SU-DHL-6 (cell line): ENCODE measurements around the gene STK39.

ENCODE experiments used
- H2AFZ ChIP-seq: fragments of 200-600 bp; sonication (generic); 2 replicates; pipeline ENCODE4 v1.6.1; 2014; ENCODE audit warnings: low read depth, mild to moderate bottlenecking, moderate library complexity, mixed read lengths, antibody characterized with exemption, low read length; ENCODE audit not compliant: severe bottlenecking
- H3F3A ChIP-seq: fragments of 200-600 bp; shearing (Covaris generic); 2 replicates; pipeline ENCODE4 v1.6.0; 2016; ENCODE audit warnings: antibody characterized with exemption, mild to moderate bottlenecking; ENCODE audit not compliant: insufficient read depth
- H3K27ac ChIP-seq: fragments of 200-600 bp; sonication (generic); 2 replicates; pipeline ENCODE4 v1.5.1; 2016; ENCODE audit warnings: low read depth, mild to moderate bottlenecking, low read length, moderate library complexity, mixed read lengths
- H3K27me3 ChIP-seq: fragments of 200-600 bp; sonication (generic), shearing (Covaris generic); 2 replicates; pipeline ENCODE4 v1.6.0; 2014; ENCODE audit warnings: mild to moderate bottlenecking, low read length
- H3K36me3 ChIP-seq: fragments of 200-600 bp; sonication (generic); 2 replicates; pipeline ENCODE4 v1.6.1; 2014; ENCODE audit warnings: mild to moderate bottlenecking, low read length, mixed read lengths
- H3K4me2 ChIP-seq: fragments of 300-600, 200-600 bp; shearing (Covaris generic), sonication (generic); 2 replicates; pipeline ENCODE4 v1.6.0; 2014; ENCODE audit warnings: low read length, low read depth, mild to moderate bottlenecking; ENCODE audit not compliant: poor library complexity, severe bottlenecking
- H3K4me3 ChIP-seq: fragments of 200-600 bp; sonication (generic); 2 replicates; pipeline ENCODE4 v1.5.1; 2014; ENCODE audit warnings: antibody characterized with exemption, low read length, mild to moderate bottlenecking, mixed read lengths; ENCODE audit not compliant: insufficient read depth, poor library complexity, severe bottlenecking
- H3K79me2 ChIP-seq: fragments of 200-600 bp; sonication (generic); 2 replicates; pipeline ENCODE4 v1.6.1; 2014; ENCODE audit warnings: mild to moderate bottlenecking, low read length, moderate library complexity; ENCODE audit not compliant: insufficient read depth
- H3K9ac ChIP-seq: fragments of 200-600 bp; sonication (generic); 2 replicates; pipeline ENCODE4 v1.7.0; 2014; ENCODE audit warnings: mild to moderate bottlenecking, low read length
- H3K9me2 ChIP-seq: fragments of 200-600 bp; sonication (generic); replicated peaks from 2 replicates; pipeline ENCODE4 v1.6.1; 2014; ENCODE audit warnings: low read length; ENCODE audit not compliant: insufficient read depth
- H3K9me3 ChIP-seq: fragments of 200-600 bp; sonication (generic); 2 replicates; pipeline ENCODE4 v1.6.1; 2014; ENCODE audit warnings: low read length, mixed read lengths; ENCODE audit not compliant: insufficient read depth
- H4K20me1 ChIP-seq: fragments of 200-600 bp; sonication (generic); 2 replicates; pipeline ENCODE4 v1.6.1; 2014; ENCODE audit warnings: low read depth, mild to moderate bottlenecking, antibody characterized with exemption, low read length, moderate library complexity, mixed read lengths
- EZH2phosphoT487 ChIP-seq: fragments of 200-600 bp; sonication (generic), shearing (Covaris generic); conservative IDR thresholded peaks from 2 replicates; pipeline ENCODE4 v1.6.1; 2018; ENCODE audit warnings: mild to moderate bottlenecking, antibody characterized with exemption, low read length, moderate library complexity, mixed read lengths
- TF ChIP-seq, protein P1 (sequence below): fragments of 200-600 bp; sonication (generic); IDR thresholded peaks from one replicate; pipeline ENCODE4 v1.5.1; 2017; ENCODE audit warnings: antibody characterized with exemption, mild to moderate bottlenecking, low read length, moderate library complexity; ENCODE audit not compliant: insufficient read depth, poor library complexity, severe bottlenecking

Gene STK39

DNA sequence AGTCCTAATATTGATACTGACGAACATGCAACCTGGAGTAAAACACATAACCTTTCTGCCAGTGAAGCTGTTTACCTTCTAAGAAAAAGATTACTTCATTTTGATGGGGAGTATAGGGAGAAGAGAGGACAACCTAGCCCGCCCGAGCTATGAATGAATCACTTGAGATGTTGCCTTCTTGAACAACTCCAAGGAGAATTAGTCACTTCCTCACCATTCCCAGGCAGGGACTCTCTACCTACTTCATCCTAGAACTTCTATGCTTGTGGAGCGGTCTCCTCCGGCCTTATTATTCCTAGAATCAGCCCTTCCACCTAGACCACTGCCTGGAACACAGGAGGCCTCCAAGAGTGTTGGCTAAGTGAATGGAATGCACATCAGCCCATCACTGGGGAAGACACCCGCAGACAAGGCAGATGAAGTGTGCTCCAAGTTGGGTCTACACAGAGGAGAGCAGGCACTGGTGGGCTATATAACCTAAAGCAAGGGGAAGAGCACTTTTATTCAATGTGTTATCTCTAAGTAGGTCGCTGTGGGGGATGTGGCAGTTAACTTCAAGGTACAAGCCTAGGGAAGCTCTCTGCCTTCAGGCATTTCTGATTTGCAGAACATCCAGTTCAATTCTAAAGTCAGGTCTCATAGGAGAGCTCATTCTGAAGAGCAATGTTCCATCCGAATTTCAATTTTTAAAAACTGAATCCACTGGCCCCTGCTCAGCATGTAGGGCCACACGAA is 57.4 kb downstream of the STK39 start:
- Histone ChIP-seq H3K9me2 (no peaks in the 10 kb centered on the region), H3K4me2 (no peak overlapping the region), H3K27ac (no peak overlapping the region), H3F3A (no peaks in the 10 kb centered on the region), H3K27me3 (no peaks in the 10 kb centered on the region), H3K9ac (no peak overlapping the region), H2AFZ (no peak overlapping the region), H3K79me2 (no peaks in the 10 kb centered on the region), H3K9me3 (no peaks in the 10 kb centered on the region), H4K20me1 (no peaks in the 10 kb centered on the region), H3K4me3 (no peak overlapping the region), H3K36me3 (no peaks in the 10 kb centered on the region)
- no peak for TF ChIP-seq EZH2phosphoT487
- TF ChIP-seq, protein P1, sequence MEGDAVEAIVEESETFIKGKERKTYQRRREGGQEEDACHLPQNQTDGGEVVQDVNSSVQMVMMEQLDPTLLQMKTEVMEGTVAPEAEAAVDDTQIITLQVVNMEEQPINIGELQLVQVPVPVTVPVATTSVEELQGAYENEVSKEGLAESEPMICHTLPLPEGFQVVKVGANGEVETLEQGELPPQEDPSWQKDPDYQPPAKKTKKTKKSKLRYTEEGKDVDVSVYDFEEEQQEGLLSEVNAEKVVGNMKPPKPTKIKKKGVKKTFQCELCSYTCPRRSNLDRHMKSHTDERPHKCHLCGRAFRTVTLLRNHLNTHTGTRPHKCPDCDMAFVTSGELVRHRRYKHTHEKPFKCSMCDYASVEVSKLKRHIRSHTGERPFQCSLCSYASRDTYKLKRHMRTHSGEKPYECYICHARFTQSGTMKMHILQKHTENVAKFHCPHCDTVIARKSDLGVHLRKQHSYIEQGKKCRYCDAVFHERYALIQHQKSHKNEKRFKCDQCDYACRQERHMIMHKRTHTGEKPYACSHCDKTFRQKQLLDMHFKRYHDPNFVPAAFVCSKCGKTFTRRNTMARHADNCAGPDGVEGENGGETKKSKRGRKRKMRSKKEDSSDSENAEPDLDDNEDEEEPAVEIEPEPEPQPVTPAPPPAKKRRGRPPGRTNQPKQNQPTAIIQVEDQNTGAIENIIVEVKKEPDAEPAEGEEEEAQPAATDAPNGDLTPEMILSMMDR: no peak

DNA sequence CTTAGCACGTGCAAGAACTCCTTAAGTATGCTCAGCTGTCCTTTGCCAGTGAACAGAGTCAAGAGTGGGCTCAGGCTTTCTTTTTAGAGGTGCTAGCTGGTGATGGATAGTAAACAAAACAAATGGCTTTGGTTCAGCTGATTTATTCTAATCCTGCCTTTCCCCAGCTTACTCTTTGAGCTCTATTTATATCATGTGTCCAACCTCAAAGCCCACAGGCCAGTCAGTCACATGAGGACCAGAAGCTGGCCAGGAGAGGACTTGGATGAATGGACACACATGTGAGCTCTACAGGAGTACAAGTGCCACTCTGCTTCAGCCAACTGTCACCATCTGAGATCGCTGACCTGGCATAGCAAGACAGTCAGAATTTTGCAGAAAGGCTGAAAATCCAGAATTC is 59.4 kb downstream of the STK39 start:
- Histone ChIP-seq H3K27me3 (no peaks in the 10 kb centered on the region), H3K4me3 (no peak overlapping the region), H3K9me2 (no peaks in the 10 kb centered on the region), H3K9me3 (no peaks in the 10 kb centered on the region), H3K36me3 (no peaks in the 10 kb centered on the region), H3K4me2 (no peak overlapping the region), H2AFZ (no peak overlapping the region), H3K9ac (no peak overlapping the region), H3K79me2 (no peaks in the 10 kb centered on the region), H3F3A (no peaks in the 10 kb centered on the region), H4K20me1 (no peaks in the 10 kb centered on the region), H3K27ac (no peak overlapping the region)
- TF ChIP-seq EZH2phosphoT487: no peak
- TF ChIP-seq, protein P1: no peak

DNA sequence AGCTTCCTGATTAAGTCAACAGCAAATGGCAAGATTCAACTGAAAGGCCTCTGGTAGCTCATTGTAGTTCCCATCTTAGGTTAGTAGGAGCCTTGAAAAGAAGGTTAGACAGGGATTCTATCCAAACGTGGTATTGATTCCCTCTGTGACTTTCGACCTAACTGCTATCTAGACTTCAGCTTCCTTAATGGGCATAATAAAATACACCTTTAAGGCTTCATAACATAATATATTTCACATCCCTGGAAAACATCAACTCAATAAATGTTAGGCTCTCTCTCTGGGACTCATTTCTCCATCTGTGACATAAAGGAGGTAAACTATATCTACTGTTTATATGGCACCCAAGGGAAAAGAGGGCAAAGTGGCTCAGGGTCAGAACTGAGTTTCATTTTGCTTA is 60.9 kb downstream of the STK39 start:
- H3K4me3 ChIP-seq: no peak overlapping the region
- no peaks in the 10 kb centered on the region for H3F3A ChIP-seq
- H3K4me2 ChIP-seq: no peak overlapping the region
- no peak for TF ChIP-seq EZH2phosphoT487
- TF ChIP-seq, protein P1: no peak
- no peaks in the 10 kb centered on the region for H3K27me3 ChIP-seq
- no peaks in the 10 kb centered on the region for H3K36me3 ChIP-seq
- no peaks in the 10 kb centered on the region for H3K9me2 ChIP-seq
- H3K9ac ChIP-seq: no peak overlapping the region
- H3K27ac ChIP-seq: no peak overlapping the region
- no peaks in the 10 kb centered on the region for H4K20me1 ChIP-seq
- H3K9me3 ChIP-seq: no peaks in the 10 kb centered on the region
- no peaks in the 10 kb centered on the region for H3K79me2 ChIP-seq
- H2AFZ ChIP-seq: no peak overlapping the region
